K562 (cell line): ENCODE data around the gene TLN1. TPM values are rescaled to one million over a fixed set of nuclear protein-coding genes. Genes with fewer than 3 reads are reported as not detected.

Source experiments
- ARID1B ChIP-seq: fragments of 450-650 bp; IDR thresholded peaks from 2 replicates; pipeline ENCODE4 v1.6.1; 2016; ENCODE audit warnings: antibody characterized with exemption, mild to moderate bottlenecking, inconsistent platforms
- BDP1 ChIP-seq: IDR thresholded peaks from 3 replicates; pipeline ENCODE4 v1.6.1; 2011; ENCODE audit not compliant: insufficient read length, insufficient read depth
- BHLHE40 ChIP-seq: IDR thresholded peaks from 2 replicates; pipeline ENCODE4 v1.6.1; 2011; ENCODE audit warnings: low read length, improper control_type of control experiment
- CBFA2T3 ChIP-seq: fragments of 450-650 bp; IDR thresholded peaks from 2 replicates; pipeline ENCODE4 v1.6.1; 2017
- FOS ChIP-seq: IDR thresholded peaks from 3 replicates; pipeline ENCODE4 v1.6.1; 2011; ENCODE audit not compliant: insufficient read length; ENCODE audit errors: extremely low read depth
- GTF2A2 ChIP-seq: IDR thresholded peaks from 2 replicates; pipeline ENCODE4 v1.6.1; 2016; ENCODE audit warnings: mild to moderate bottlenecking, missing genetic modification characterization, missing compliant biosample characterization
- JUN ChIP-seq, 2 experiments: sonication (generic) in 1 of 2; formaldehyde crosslinking in 1 of 2; IDR thresholded peaks; 2 replicates each; pipeline versions ENCODE4 v1.6.1 to v1.8.0; 2012 to 2022; ENCODE audit warnings: borderline replicate concordance in 2 of 2, mild to moderate bottlenecking in 2 of 2, improper control_type of control experiment in 1 of 2, low read depth in 1 of 2, low read length in 1 of 2, missing genetic modification reagents in 1 of 2
- KLF13 ChIP-seq: fragments of 450-650 bp; IDR thresholded peaks from 2 replicates; pipeline ENCODE4 v1.6.1; 2016; ENCODE audit warnings: missing genetic modification characterization, low read depth, mild to moderate bottlenecking, missing compliant biosample characterization, moderate library complexity, borderline replicate concordance
- MCM5 ChIP-seq: fragments of 450-650 bp; IDR thresholded peaks from 2 replicates; pipeline ENCODE4 v1.6.1; 2016; ENCODE audit warnings: low read depth
- NBN ChIP-seq: fragments of 450-650 bp; IDR thresholded peaks from 2 replicates; pipeline ENCODE4 v1.6.1; 2016; ENCODE audit warnings: low read depth, mild to moderate bottlenecking
- SMARCE1 ChIP-seq: fragments of 450-650 bp; IDR thresholded peaks from 2 replicates; pipeline ENCODE4 v1.7.1; 2016; ENCODE audit warnings: mild to moderate bottlenecking
- SRF ChIP-seq, 2 experiments: fragments of 250-450, 450-650 bp in 1 of 2; sonication (Bioruptor Pico) in 1 of 2; sonication (generic) in 1 of 2; formaldehyde crosslinking; IDR thresholded peaks; 2 replicates each; pipeline versions ENCODE4 v1.5.0 to v1.5.1; 2020 to 2022; ENCODE audit warnings: mild to moderate bottlenecking in 1 of 2, missing genetic modification reagents in 1 of 2
- SRSF9 ChIP-seq: fragments of 200-400 bp; formaldehyde crosslinking; IDR thresholded peaks from 2 replicates; pipeline ENCODE4 v1.6.1; 2017; ENCODE audit warnings: low read depth, low read length, borderline replicate concordance
- TRIM28 ChIP-seq: fragments of 450-650 bp; IDR thresholded peaks from 2 replicates; pipeline ENCODE4 v1.6.1; 2017
- U2AF1 ChIP-seq: fragments of 200-400 bp; formaldehyde crosslinking; optimal IDR thresholded peaks from 2 replicates; pipeline ENCODE3; 2017; ENCODE audit warnings: mild to moderate bottlenecking, low read depth, low read length, moderate library complexity
- ZNF146 ChIP-seq: IDR thresholded peaks from one replicate; pipeline ENCODE4 v1.6.1; 2018; ENCODE audit warnings: missing compliant biosample characterization; ENCODE audit not compliant: unreplicated experiment
- ZNF347 ChIP-seq: fragments of 450-650 bp; formaldehyde crosslinking; IDR thresholded peaks from 2 replicates; pipeline ENCODE4 v1.4.0; 2020; ENCODE audit warnings: low read depth, mild to moderate bottlenecking, moderate library complexity
- ZNF445 ChIP-seq: fragments of 250-450 bp; sonication (Bioruptor Pico); IDR thresholded peaks from 2 replicates; pipeline ENCODE4 v1.4.0; 2020; ENCODE audit warnings: low read depth, mild to moderate bottlenecking, moderate library complexity
- ZNF583 ChIP-seq: fragments of 250-450 bp; sonication (Bioruptor Pico); IDR thresholded peaks from 2 replicates; pipeline ENCODE4 v1.4.0; 2020
- ZNF717 ChIP-seq: fragments of 250-450 bp; sonication (Bioruptor Pico); IDR thresholded peaks from 2 replicates; pipeline ENCODE4 v1.5.0; 2021
- ZNF785 ChIP-seq: fragments of 250-450 bp; sonication (Bioruptor Pico); IDR thresholded peaks from 2 replicates; pipeline ENCODE4 v1.4.0; 2020; ENCODE audit warnings: mild to moderate bottlenecking
- polyA plus RNA-seq, 8 experiments: library from polyadenylated mRNA; depleted of rRNA in 4 of 8; stranded (reverse) in 5 of 8; unstranded in 3 of 8; fragments of >200 nt; fragmentation: Nextera tagmentation in 2 of 8; fragmentation: Illumina TruSeq in 1 of 8; extraction: Ambion mirVana in 2 of 8; extraction: Trizol in 1 of 8; gene quantifications; 2 replicates each; pipeline versions ENCODE4 v1.2.1 to v1.2.3, GENCODE V29; 2011 to 2014; ENCODE audit warnings: inconsistent platforms in 1 of 8, missing spikeins in 1 of 8
- total RNA-seq, 7 experiments: library from RNA; depleted of rRNA in 6 of 7; stranded (reverse); fragments of >200 nt in 6 of 7; fragmentation: Illumina TruSeq in 2 of 7; extraction: Trizol in 2 of 7; gene quantifications; 2 replicates each; pipeline versions ENCODE4 v1.2.1 to v1.2.3, GENCODE V29; 2011 to 2021; ENCODE audit warnings: low replicate concordance in 1 of 7
- TF ChIP-seq, protein P1 (sequence below): IDR thresholded peaks from 2 replicates; pipeline ENCODE4 v1.6.1; 2011; ENCODE audit warnings: borderline replicate concordance, low read depth, mild to moderate bottlenecking, moderate library complexity, low read length; ENCODE audit not compliant: insufficient read depth, poor library complexity, severe bottlenecking
- TF ChIP-seq, protein P2 (sequence below): fragments of 250-450 bp; sonication (Bioruptor Pico); IDR thresholded peaks from 2 replicates; pipeline ENCODE4 v1.8.0; 2021; ENCODE audit warnings: moderate library complexity, mild to moderate bottlenecking, inconsistent platforms
- TF ChIP-seq, protein P3 (sequence below): fragments of 250-450 bp; sonication (Bioruptor Pico); IDR thresholded peaks from 2 replicates; pipeline ENCODE4 v1.5.0; 2021; ENCODE audit warnings: mild to moderate bottlenecking, borderline replicate concordance

The TLN1 gene
- total and polyA plus RNA-seq, 9 of the 15 experiments (the other 6 are each of a cell fraction or from before 2014, with no cell fraction given): 3.6 to 240 (median 54.8) TPM

DNA sequence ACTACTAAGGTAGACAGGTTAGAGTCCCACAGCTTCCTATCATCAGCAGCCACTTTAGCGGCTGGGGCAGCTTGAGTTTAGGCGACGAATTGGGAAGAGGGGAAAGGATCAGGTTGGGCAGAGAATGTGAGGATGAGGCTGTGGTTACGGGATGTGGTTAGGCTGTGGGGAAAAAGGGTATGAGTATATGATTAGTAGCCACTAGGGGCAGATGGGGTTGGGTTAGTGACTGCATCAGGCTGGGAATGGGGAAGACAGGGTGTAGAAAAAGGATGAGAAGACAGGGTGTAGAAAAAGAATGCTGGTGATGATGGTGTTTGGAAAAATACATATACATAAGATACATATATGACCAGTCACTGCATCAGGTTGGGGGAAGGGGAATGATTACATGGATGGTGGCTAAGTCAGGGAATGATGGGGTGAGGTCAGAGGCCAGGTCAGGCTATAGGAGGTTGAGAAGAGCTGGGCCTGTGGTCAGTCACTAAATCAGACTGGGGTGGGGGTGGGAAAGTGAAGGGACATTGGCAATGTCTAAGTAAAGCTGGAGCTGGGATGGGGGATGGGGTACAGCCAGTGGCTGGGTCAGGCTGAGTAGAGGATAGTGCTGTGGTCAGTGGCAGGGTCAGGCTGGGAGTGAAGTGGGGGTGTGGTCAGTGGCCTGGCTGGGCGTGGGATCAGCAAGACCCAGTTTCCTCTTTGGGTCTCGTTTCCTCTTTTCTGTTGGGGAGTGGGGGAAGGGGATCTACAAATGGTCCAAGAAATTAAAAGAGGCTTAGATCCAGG is 2.1 kb downstream of the TLN1 start (continued):
- TF ChIP-seq CBFA2T3 (peak; percentile 44; the same call in 1 of the 2 replicates), NBN (peak; percentile 64), ZNF583 (CRISPR knock-in tag) (no peak), MCM5 (no peak), BDP1 (no peak), ZNF445 (CRISPR knock-in tag) (no peak), ZNF146 (no peak), SRF (CRISPR knock-in tag; IDR thresholded peaks at IDR 0.05) (no peak), JUN (IDR thresholded peaks at IDR 0.05; ENCODE audit: borderline replicate concordance, low read depth, low read length) (no peak), JUN (CRISPR knock-in tag; IDR thresholded peaks at IDR 0.05; ENCODE audit: borderline replicate concordance) (no peak), SMARCE1 (peak; percentile 34; the same call in 1 of the 2 replicates), BHLHE40 (no peak), KLF13 (tag) (no peak), SRSF9 (no peak), ZNF347 (CRISPR knock-in tag) (no peak), GTF2A2 (tag) (no peak), ARID1B (0 out of 2 replicates have a peak, but pooled peaks have one; percentile 58), ZNF785 (CRISPR knock-in tag) (no peak), TRIM28 (no peak), U2AF1 (no peak), FOS (no peak), ZNF717 (no peak)
- TF ChIP-seq, protein P1, sequence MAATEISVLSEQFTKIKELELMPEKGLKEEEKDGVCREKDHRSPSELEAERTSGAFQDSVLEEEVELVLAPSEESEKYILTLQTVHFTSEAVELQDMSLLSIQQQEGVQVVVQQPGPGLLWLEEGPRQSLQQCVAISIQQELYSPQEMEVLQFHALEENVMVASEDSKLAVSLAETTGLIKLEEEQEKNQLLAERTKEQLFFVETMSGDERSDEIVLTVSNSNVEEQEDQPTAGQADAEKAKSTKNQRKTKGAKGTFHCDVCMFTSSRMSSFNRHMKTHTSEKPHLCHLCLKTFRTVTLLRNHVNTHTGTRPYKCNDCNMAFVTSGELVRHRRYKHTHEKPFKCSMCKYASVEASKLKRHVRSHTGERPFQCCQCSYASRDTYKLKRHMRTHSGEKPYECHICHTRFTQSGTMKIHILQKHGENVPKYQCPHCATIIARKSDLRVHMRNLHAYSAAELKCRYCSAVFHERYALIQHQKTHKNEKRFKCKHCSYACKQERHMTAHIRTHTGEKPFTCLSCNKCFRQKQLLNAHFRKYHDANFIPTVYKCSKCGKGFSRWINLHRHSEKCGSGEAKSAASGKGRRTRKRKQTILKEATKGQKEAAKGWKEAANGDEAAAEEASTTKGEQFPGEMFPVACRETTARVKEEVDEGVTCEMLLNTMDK: no peak
- TF ChIP-seq, protein P2, sequence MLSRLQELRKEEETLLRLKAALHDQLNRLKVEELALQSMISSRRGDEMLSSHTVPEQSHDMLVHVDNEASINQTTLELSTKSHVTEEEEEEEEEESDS (CRISPR knock-in tag): no peak
- TF ChIP-seq, protein P3, sequence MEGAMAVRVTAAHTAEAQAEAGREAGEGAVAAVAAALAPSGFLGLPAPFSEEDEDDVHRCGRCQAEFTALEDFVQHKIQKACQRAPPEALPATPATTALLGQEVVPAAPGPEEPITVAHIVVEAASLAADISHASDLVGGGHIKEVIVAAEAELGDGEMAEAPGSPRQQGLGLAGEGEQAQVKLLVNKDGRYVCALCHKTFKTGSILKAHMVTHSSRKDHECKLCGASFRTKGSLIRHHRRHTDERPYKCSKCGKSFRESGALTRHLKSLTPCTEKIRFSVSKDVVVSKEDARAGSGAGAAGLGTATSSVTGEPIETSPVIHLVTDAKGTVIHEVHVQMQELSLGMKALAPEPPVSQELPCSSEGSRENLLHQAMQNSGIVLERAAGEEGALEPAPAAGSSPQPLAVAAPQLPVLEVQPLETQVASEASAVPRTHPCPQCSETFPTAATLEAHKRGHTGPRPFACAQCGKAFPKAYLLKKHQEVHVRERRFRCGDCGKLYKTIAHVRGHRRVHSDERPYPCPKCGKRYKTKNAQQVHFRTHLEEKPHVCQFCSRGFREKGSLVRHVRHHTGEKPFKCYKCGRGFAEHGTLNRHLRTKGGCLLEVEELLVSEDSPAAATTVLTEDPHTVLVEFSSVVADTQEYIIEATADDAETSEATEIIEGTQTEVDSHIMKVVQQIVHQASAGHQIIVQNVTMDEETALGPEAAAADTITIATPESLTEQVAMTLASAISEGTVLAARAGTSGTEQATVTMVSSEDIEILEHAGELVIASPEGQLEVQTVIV (CRISPR knock-in tag): no peak
